Measurements from ENCODE around the gene FCGR3A.
"Not testable (repeated sequence)": the region's sequence is repeated elsewhere in the genome, so short reads cannot be mapped to it uniquely, and the experiment has no call there.

FCGR3A gene

GRCh38 chr1:161556990-161557389, 7.4 kb upstream of the FCGR3A start:
- in situ Hi-C loops (cut with MboI; ENCODE audit: low sequenced_read_pairs) = not testable (repeated sequence)

DNA sequence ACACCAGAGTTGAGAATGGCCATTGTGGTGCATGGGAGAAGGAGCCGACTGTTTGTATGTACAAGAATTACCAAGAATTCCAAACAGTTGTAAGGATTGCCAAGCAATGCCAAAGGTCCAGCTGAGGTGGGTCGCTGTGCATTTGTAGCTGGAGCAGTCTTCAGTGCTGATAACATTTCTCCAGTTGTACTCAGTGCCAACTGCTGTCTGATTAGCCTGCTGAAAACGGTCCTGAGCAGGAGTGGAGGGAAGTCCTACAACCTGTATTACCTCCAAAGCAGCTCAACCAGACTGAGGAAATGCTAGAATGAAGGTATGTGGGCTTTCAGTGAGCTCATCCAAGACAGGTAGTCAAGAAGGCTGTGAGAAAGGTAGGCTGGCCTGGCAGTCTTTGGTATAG, 6.5 kb upstream of the FCGR3A start:
- in situ Hi-C loops (cut with MboI; ENCODE audit: low sequenced_read_pairs) = not testable (repeated sequence)

- in situ Hi-C loops (cut with MboI; ENCODE audit: low sequenced_read_pairs) = not testable (repeated sequence)
Measured at GRCh38 chr1:161554815-161555417, 5.3 kb upstream of the FCGR3A start.

DNA sequence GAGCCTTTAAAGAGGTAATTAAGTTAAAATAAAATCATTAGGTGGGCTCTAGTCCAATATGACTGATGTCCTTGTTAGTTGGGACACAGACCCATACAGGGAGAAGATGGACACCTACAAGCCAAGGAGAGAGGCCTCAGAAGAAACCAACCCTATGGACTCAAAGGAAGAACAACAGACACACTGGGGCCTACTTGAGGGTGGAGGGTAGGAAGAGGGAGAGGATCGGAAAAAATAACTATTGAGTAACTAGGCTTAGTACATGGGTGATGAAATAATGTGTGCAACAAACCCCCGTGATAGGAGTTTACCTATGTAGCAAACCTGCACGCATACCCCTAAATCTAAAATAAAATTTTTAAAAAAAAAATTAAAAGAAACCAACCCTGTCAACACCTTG, 4.7 kb upstream of the FCGR3A start:
- in situ Hi-C loops (cut with MboI; ENCODE audit: low sequenced_read_pairs) = not testable (repeated sequence)

GRCh38 chr1:161553631-161554030, 4.0 kb upstream of the FCGR3A start:
- in situ Hi-C loops (cut with MboI; ENCODE audit: low sequenced_read_pairs) = not testable (repeated sequence)

GRCh38 chr1:161550942-161551341, 1.3 kb upstream of the FCGR3A start:
- in situ Hi-C loops (cut with MboI; ENCODE audit: low sequenced_read_pairs) = not testable (repeated sequence)

GRCh38 chr1:161548749-161549406, 740 bp downstream of the FCGR3A start:
- in situ Hi-C loops (cut with MboI; ENCODE audit: low sequenced_read_pairs) = not testable (repeated sequence)

GRCh38 chr1:161547995-161548741, 1.4 kb downstream of the FCGR3A start:
- in situ Hi-C loops (cut with MboI; ENCODE audit: low sequenced_read_pairs) = not testable (repeated sequence)

DNA sequence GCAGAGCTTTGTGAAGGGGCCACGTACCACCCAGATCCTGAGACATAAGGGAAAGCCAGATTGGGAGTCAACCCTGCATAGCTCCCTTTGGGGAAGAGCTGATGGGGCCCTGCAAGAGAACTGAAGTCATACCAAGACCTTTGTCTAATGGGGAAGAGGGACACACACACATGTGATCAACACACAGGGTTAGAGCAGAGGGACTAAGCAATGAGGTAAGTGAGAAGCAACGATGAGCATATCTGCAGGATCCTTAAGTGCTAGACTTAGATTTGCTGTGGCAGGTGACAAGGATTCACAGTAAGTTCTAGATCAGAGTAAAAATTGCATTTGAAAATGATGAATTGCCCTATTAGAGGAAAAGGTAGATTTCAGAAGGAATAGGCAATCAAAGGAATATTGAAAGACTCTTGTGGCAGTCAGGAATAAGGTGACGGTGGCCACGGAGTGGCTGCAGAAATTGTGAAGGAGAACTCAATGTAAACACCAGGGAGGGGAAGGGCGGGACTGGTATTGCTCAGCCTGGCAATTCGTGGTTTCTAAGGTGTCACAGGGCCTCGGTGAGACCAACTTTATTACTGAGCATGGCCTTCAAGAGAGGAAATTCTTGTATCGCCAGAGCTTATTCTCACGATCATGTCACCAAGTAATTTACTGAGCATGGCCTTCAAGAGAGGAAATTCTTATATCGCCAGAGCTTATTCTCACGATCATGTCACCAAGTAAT, 4.5 kb downstream of the FCGR3A start:
- in situ Hi-C loops (cut with MboI; ENCODE audit: low sequenced_read_pairs) = not testable (repeated sequence)

GRCh38 chr1:161543125-161543524, 6.5 kb downstream of the FCGR3A start:
- in situ Hi-C loops (cut with MboI; ENCODE audit: low sequenced_read_pairs) = not testable (repeated sequence)

DNA sequence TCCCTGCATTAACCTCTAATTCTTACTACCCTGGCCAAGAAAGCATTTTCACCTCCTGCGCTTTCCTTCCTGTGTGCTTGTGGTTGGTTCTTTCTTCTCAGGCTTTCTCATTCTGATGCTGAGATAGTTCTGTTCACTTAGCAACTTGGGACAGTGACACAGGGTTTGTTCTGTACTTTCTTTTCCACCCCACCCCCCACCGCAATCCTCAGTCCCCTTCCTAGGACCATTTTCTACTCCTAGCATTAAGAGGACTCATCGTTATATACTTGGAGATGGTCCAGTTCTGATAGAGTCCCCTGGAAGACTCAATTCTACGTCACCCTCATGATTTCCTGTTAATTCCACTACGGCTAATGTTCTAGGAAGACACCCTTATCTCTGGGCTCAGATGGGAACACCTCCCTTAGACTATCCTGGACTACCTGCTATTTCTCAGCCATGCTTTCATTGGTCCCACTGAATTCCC, 7.5 kb downstream of the FCGR3A start:
- in situ Hi-C loops (cut with MboI; ENCODE audit: low sequenced_read_pairs) = not testable (repeated sequence)

DNA sequence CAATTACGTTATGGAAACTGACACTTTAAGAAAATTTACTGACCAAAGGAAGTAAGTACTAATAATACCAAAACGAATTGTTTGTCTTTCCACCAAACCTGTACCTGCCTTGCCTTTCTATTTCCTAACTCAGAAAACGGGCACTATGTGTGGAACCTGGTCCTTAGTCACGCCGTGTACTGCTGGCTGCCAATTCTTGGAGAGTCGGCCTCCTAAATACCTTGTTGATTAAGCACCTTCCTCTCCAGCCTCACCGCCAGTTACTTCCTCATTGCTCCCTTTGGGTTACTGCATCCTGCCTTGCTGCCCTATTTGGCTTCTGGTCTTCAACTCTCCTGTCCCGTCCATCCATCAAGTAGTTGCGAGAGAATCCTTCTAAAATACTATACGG, 9.1 kb downstream of the FCGR3A start:
- in situ Hi-C loops (cut with MboI; ENCODE audit: low sequenced_read_pairs) = not testable (repeated sequence)

DNA sequence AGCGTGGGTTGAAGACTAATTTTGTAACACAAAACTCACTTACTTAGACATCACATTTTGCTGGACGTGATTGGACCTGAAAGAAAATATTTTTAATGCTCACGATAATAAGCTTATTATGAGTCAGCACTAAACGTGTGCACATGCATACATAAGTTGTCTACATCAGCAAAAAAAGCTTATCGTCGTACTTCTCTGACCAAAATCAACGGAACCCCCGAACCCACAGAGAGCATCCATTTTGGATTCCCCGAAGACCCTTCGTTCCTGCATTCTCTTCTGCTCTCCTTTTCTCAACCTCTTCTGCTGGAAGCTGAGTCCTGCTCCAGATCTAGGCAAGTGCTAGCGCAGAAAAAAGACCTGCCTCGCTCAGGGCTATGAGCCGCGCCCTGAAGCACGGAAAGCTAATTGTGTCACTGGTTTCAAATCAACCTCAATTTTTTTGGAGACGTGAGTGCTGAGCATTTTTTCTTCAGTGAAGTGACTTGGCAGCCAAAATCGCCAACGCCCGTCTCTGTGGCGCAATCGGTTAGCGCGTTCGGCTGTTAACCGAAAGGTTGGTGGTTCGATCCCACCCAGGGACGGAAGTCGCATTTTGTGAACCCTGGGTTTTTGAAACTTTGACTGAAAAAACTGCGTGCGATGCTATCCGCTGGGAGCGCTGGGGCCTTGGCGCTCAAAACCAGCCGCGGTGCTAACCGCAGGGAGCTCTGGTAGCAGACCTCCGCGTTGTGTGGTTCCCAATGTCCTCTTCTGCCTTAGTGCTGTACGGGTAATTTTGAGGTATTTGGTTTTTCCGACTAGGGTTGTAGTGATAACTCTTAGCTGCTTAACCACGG, 9.7 kb downstream of the FCGR3A start:
- in situ Hi-C loops (cut with MboI; ENCODE audit: low sequenced_read_pairs) = not testable (repeated sequence)

DNA sequence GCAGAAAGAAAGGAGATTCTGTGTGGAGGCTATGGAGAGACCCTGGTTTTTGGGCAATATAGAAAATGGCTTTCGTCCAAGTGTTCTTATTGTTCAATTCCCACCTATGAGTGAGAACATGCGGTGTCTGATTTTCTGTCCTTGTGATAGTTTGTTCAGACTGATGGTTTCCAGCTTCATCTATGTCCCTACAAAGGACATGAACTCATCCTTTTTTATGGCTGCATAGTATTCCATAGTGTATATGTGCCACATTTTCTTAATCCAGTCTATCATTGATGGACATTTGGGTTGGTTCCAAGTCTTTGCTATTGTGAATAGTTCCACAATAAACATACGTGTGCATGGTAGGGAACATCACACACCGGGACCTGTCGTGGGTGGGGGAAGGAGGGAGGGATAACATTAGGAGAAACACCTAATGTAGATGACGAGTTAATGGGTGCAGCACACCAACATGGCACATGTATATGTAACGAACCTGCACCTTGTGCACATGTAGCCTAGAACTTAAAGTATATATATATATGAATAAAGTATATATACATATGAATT, 10.6 kb downstream of the FCGR3A start:
- in situ Hi-C loops (cut with MboI; ENCODE audit: low sequenced_read_pairs) = not testable (repeated sequence)

- in situ Hi-C loops (cut with MboI; ENCODE audit: low sequenced_read_pairs) = not testable (repeated sequence)
Measured at GRCh38 chr1:161537068-161537669, 12.4 kb downstream of the FCGR3A start.

DNA sequence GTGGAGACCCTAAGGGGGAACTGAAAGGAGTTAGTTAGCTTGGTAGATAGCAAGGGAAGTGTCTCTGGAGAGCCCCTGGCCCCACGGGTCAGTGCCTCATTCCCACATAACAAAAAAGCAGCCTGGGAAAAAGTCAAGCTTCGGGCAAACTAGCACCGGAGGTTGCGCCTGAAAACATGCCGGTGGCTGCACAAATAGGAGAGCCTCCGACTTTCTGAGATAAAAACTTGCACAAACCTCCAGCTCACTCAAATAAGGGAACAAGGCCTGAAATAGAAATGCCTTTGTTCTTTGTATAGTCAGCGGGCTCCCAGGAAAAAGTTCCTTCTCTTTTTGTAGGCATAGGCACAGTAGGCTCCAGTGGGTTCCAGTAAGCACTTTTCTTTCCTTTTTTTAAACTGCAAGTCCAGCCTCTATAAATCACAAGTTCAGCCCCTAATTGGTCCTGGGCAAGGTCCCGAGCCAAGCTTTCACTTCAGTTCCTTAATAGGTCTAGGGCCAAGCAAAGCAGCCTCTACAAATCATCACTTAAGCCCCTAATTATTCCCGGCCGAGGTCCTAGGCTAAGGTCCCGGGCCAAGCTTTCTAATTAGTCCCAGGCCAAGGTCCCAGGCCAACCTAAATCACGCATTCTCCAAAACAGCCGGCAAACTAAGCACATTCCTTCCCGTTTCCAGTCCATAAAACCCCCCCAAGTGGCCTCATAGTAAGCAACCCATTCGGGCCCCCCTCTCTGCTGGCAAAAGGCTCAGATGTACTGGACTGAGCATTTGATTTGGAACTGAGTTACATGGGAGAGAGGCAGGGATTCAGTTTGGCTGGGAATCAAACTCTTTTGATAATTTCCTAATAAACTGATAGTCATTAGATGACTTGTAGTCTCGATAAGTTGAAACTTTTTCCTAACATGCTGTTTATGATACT, 16.7 kb downstream of the FCGR3A start:
- in situ Hi-C loops (cut with MboI; ENCODE audit: low sequenced_read_pairs) = not testable (repeated sequence)

- in situ Hi-C loops (cut with MboI; ENCODE audit: low sequenced_read_pairs) = no loop called here
Measured at GRCh38 chr1:161531986-161532643, 17.5 kb downstream of the FCGR3A start.

All from hTERT RPE-1 (cell line).